ENCODE measurements around the gene WFIKKN1. TPM values are rescaled to one million over a fixed set of nuclear protein-coding genes. Genes with fewer than 3 reads are reported as not detected.
A peak's percentile ranks its signal among the peaks of the same experiment; 100 is the strongest.

Gene WFIKKN1
- total and polyA plus RNA-seq, 2 of the 13 experiments (the other 11 are each of a cell fraction or from before 2014, with no cell fraction given) = 1.7 to 4.9 TPM

DNA sequence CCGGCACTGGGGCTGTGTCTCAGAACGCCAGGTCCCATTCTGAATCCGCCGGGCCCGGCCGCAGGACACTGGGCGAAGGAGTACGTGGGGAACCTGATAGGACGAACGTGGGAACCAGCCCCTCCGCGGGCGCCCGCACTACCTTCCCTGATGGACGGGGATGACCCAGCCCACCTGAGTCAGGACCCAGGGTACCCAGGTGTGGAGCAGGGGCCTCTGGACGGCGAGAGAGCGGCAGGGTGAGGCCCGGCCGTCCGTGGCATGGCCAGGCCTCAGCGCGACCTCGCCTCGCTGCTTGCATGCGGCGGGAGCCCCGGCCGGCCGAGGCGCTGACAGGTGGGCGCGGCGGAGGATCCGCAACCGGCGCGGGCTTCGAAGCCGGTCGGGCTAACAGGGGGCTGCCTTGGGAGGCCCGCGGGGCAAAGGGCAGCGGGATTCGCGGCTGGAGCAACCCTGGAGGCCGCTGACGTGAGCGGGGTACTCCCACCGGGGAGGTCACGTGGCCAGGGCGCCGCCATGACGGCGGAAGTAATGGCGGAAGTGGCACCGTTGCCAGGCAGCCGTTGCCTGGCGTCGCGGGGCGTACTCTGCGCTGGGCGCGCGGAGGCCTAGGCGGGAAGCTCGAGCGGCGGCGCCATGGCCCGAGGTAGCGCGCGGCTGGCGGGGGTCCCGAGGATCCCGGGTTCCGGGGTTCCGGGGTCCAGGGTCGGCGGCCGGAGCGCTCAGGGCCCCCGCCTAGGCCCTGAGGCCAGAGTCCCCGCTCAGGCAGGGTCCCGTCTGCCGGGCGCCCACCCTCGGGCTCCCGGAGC, 18.2 kb downstream of the WFIKKN1 start, which contains the start of gene WDR90 (continued):
- TF ChIP-seq, protein P1, sequence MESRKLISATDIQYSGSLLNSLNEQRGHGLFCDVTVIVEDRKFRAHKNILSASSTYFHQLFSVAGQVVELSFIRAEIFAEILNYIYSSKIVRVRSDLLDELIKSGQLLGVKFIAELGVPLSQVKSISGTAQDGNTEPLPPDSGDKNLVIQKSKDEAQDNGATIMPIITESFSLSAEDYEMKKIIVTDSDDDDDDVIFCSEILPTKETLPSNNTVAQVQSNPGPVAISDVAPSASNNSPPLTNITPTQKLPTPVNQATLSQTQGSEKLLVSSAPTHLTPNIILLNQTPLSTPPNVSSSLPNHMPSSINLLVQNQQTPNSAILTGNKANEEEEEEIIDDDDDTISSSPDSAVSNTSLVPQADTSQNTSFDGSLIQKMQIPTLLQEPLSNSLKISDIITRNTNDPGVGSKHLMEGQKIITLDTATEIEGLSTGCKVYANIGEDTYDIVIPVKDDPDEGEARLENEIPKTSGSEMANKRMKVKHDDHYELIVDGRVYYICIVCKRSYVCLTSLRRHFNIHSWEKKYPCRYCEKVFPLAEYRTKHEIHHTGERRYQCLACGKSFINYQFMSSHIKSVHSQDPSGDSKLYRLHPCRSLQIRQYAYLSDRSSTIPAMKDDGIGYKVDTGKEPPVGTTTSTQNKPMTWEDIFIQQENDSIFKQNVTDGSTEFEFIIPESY (CRISPR knock-in tag; IDR thresholded peaks at IDR 0.05) = 0 out of 2 replicates have a peak, but pooled peaks have one; percentile 17
- TF ChIP-seq, protein P2, sequence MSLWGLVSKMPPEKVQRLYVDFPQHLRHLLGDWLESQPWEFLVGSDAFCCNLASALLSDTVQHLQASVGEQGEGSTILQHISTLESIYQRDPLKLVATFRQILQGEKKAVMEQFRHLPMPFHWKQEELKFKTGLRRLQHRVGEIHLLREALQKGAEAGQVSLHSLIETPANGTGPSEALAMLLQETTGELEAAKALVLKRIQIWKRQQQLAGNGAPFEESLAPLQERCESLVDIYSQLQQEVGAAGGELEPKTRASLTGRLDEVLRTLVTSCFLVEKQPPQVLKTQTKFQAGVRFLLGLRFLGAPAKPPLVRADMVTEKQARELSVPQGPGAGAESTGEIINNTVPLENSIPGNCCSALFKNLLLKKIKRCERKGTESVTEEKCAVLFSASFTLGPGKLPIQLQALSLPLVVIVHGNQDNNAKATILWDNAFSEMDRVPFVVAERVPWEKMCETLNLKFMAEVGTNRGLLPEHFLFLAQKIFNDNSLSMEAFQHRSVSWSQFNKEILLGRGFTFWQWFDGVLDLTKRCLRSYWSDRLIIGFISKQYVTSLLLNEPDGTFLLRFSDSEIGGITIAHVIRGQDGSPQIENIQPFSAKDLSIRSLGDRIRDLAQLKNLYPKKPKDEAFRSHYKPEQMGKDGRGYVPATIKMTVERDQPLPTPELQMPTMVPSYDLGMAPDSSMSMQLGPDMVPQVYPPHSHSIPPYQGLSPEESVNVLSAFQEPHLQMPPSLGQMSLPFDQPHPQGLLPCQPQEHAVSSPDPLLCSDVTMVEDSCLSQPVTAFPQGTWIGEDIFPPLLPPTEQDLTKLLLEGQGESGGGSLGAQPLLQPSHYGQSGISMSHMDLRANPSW (CRISPR knock-in tag; IDR thresholded peaks at IDR 0.05; ENCODE audit: borderline replicate concordance) = peak; percentile 60; the same call in 1 of the 2 replicates
- TF ChIP-seq ZBTB40 (IDR thresholded peaks at IDR 0.05) = no peak
- TF ChIP-seq ZBTB40 (CRISPR knock-in tag; IDR thresholded peaks at IDR 0.05) = peak; percentile 88
- peak; percentile 72 for TF ChIP-seq ZNF792 (CRISPR knock-in tag; IDR thresholded peaks at IDR 0.05)
- TF ChIP-seq, protein P3, sequence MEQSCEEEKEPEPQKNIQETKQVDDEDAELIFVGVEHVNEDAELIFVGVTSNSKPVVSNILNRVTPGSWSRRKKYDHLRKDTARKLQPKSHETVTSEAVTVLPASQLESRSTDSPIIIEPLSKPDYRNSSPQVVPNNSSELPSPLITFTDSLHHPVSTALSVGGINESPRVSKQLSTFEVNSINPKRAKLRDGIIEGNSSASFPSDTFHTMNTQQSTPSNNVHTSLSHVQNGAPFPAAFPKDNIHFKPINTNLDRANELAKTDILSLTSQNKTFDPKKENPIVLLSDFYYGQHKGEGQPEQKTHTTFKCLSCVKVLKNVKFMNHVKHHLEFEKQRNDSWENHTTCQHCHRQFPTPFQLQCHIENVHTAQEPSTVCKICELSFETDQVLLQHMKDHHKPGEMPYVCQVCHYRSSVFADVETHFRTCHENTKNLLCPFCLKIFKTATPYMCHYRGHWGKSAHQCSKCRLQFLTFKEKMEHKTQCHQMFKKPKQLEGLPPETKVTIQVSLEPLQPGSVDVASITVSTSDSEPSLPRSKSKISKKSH (CRISPR knock-in tag; IDR thresholded peaks at IDR 0.05; ENCODE audit: borderline replicate concordance) = peak; percentile 80
- TF ChIP-seq, protein P4, sequence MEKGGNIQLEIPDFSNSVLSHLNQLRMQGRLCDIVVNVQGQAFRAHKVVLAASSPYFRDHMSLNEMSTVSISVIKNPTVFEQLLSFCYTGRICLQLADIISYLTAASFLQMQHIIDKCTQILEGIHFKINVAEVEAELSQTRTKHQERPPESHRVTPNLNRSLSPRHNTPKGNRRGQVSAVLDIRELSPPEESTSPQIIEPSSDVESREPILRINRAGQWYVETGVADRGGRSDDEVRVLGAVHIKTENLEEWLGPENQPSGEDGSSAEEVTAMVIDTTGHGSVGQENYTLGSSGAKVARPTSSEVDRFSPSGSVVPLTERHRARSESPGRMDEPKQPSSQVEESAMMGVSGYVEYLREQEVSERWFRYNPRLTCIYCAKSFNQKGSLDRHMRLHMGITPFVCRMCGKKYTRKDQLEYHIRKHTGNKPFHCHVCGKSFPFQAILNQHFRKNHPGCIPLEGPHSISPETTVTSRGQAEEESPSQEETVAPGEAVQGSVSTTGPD (CRISPR knock-in tag; IDR thresholded peaks at IDR 0.05) = no peak
- TF ChIP-seq MTA1 (CRISPR knock-in tag; IDR thresholded peaks at IDR 0.05; ENCODE audit: borderline replicate concordance) = 0 out of 2 replicates have a peak, but pooled peaks have one; percentile 19
- peak; percentile 48 for TF ChIP-seq ASH2L (IDR thresholded peaks at IDR 0.05; ENCODE audit: insufficient read length, low read depth, low read length)
- TF ChIP-seq ZNF619 (CRISPR knock-in tag; IDR thresholded peaks at IDR 0.05) = peak; percentile 44; the same call in 1 of the 2 replicates
